SU-DHL-6 (cell line): Measurements from ENCODE around the gene APC.
"Not testable (repeated sequence)": the region's sequence is repeated elsewhere in the genome, so short reads cannot be mapped to it uniquely, and the experiment has no call there.

Experiments used
- H2AFZ ChIP-seq: fragments of 200-600 bp; sonication (generic); 2 replicates; pipeline ENCODE4 v1.6.1; 2014; ENCODE audit warnings: low read depth, mild to moderate bottlenecking, moderate library complexity, mixed read lengths, antibody characterized with exemption, low read length; ENCODE audit not compliant: severe bottlenecking
- H3F3A ChIP-seq: fragments of 200-600 bp; shearing (Covaris generic); 2 replicates; pipeline ENCODE4 v1.6.0; 2016; ENCODE audit warnings: antibody characterized with exemption, mild to moderate bottlenecking; ENCODE audit not compliant: insufficient read depth
- H3K27ac ChIP-seq: fragments of 200-600 bp; sonication (generic); 2 replicates; pipeline ENCODE4 v1.5.1; 2016; ENCODE audit warnings: low read depth, mild to moderate bottlenecking, low read length, moderate library complexity, mixed read lengths
- H3K27me3 ChIP-seq: fragments of 200-600 bp; sonication (generic), shearing (Covaris generic); 2 replicates; pipeline ENCODE4 v1.6.0; 2014; ENCODE audit warnings: mild to moderate bottlenecking, low read length
- H3K36me3 ChIP-seq: fragments of 200-600 bp; sonication (generic); 2 replicates; pipeline ENCODE4 v1.6.1; 2014; ENCODE audit warnings: mild to moderate bottlenecking, low read length, mixed read lengths
- H3K4me2 ChIP-seq: fragments of 300-600, 200-600 bp; shearing (Covaris generic), sonication (generic); 2 replicates; pipeline ENCODE4 v1.6.0; 2014; ENCODE audit warnings: low read length, low read depth, mild to moderate bottlenecking; ENCODE audit not compliant: poor library complexity, severe bottlenecking
- H3K4me3 ChIP-seq: fragments of 200-600 bp; sonication (generic); 2 replicates; pipeline ENCODE4 v1.5.1; 2014; ENCODE audit warnings: antibody characterized with exemption, low read length, mild to moderate bottlenecking, mixed read lengths; ENCODE audit not compliant: insufficient read depth, poor library complexity, severe bottlenecking
- H3K79me2 ChIP-seq: fragments of 200-600 bp; sonication (generic); 2 replicates; pipeline ENCODE4 v1.6.1; 2014; ENCODE audit warnings: mild to moderate bottlenecking, low read length, moderate library complexity; ENCODE audit not compliant: insufficient read depth
- H3K9ac ChIP-seq: fragments of 200-600 bp; sonication (generic); 2 replicates; pipeline ENCODE4 v1.7.0; 2014; ENCODE audit warnings: mild to moderate bottlenecking, low read length
- H3K9me2 ChIP-seq: fragments of 200-600 bp; sonication (generic); replicated peaks from 2 replicates; pipeline ENCODE4 v1.6.1; 2014; ENCODE audit warnings: low read length; ENCODE audit not compliant: insufficient read depth
- H3K9me3 ChIP-seq: fragments of 200-600 bp; sonication (generic); 2 replicates; pipeline ENCODE4 v1.6.1; 2014; ENCODE audit warnings: low read length, mixed read lengths; ENCODE audit not compliant: insufficient read depth
- H4K20me1 ChIP-seq: fragments of 200-600 bp; sonication (generic); 2 replicates; pipeline ENCODE4 v1.6.1; 2014; ENCODE audit warnings: low read depth, mild to moderate bottlenecking, antibody characterized with exemption, low read length, moderate library complexity, mixed read lengths
- EZH2phosphoT487 ChIP-seq: fragments of 200-600 bp; sonication (generic), shearing (Covaris generic); conservative IDR thresholded peaks from 2 replicates; pipeline ENCODE4 v1.6.1; 2018; ENCODE audit warnings: mild to moderate bottlenecking, antibody characterized with exemption, low read length, moderate library complexity, mixed read lengths
- TF ChIP-seq, protein P1 (sequence below): fragments of 200-600 bp; sonication (generic); IDR thresholded peaks from one replicate; pipeline ENCODE4 v1.5.1; 2017; ENCODE audit warnings: antibody characterized with exemption, mild to moderate bottlenecking, low read length, moderate library complexity; ENCODE audit not compliant: insufficient read depth, poor library complexity, severe bottlenecking

The APC gene

GRCh38 chr5:112854651-112855050 lies 117.0 kb downstream of the APC start:
- no peak overlapping the region for H3K27ac ChIP-seq
- H3K27me3 ChIP-seq: no peaks in the 10 kb centered on the region
- H3K36me3 ChIP-seq: no peaks in the 10 kb centered on the region
- H3K9me2 ChIP-seq: no peaks in the 10 kb centered on the region
- no peak overlapping the region for H3K4me2 ChIP-seq
- H3K9me3 ChIP-seq: no peaks in the 10 kb centered on the region
- no peaks in the 10 kb centered on the region; the same call in 1 of the 2 replicates for H3F3A ChIP-seq
- H3K9ac ChIP-seq: no peak overlapping the region
- no peak overlapping the region for H2AFZ ChIP-seq
- H3K4me3 ChIP-seq: no peak overlapping the region
- H4K20me1 ChIP-seq: no peaks in the 10 kb centered on the region
- no peaks in the 10 kb centered on the region for H3K79me2 ChIP-seq
- TF ChIP-seq, protein P1, sequence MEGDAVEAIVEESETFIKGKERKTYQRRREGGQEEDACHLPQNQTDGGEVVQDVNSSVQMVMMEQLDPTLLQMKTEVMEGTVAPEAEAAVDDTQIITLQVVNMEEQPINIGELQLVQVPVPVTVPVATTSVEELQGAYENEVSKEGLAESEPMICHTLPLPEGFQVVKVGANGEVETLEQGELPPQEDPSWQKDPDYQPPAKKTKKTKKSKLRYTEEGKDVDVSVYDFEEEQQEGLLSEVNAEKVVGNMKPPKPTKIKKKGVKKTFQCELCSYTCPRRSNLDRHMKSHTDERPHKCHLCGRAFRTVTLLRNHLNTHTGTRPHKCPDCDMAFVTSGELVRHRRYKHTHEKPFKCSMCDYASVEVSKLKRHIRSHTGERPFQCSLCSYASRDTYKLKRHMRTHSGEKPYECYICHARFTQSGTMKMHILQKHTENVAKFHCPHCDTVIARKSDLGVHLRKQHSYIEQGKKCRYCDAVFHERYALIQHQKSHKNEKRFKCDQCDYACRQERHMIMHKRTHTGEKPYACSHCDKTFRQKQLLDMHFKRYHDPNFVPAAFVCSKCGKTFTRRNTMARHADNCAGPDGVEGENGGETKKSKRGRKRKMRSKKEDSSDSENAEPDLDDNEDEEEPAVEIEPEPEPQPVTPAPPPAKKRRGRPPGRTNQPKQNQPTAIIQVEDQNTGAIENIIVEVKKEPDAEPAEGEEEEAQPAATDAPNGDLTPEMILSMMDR: no peak
- no peak for TF ChIP-seq EZH2phosphoT487

- H3K4me3 ChIP-seq: no peak overlapping the region
- H3K36me3 ChIP-seq: peaks cover 3% of the 10 kb centered on the region; the same call in 1 of the 2 replicates
- no peak overlapping the region for H3K4me2 ChIP-seq
- TF ChIP-seq, protein P1: no peak
- TF ChIP-seq EZH2phosphoT487: no peak
- no peak overlapping the region for H3K27ac ChIP-seq
- H3F3A ChIP-seq: no peaks in the 10 kb centered on the region; the same call in 1 of the 2 replicates
- no peaks in the 10 kb centered on the region for H3K9me2 ChIP-seq
- H3K9ac ChIP-seq: no peak overlapping the region
- H3K27me3 ChIP-seq: no peaks in the 10 kb centered on the region
- peaks cover 5% of the 10 kb centered on the region; the same call in 1 of the 2 replicates for H4K20me1 ChIP-seq
- peaks cover 18% of the 10 kb centered on the region for H3K79me2 ChIP-seq
- H3K9me3 ChIP-seq: no peaks in the 10 kb centered on the region
- H2AFZ ChIP-seq: no peak overlapping the region
These were observed 120.2 kb downstream of the APC start for GRCh38 chr5:112857866-112858265.

DNA sequence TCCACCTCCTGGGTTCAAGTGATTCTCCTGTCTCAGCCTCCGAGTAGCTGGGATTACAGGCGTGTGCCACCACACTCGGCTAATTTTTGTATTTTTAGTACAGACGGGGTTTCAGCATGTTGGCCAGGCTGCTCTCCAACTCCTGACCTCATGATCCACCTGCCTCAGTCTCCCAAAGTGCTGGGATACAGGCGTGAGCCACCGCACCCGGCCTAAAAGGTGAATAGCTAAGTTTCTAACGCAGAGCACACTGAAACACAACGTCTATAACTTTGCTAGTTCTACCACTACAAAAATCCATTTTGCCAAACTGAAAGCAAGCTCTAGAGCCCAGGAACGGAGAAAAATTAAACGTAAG lies 122.9 kb downstream of the APC start:
- peak overlapping the region; percentile 25; the same call in 1 of the 2 replicates for H3K27ac ChIP-seq
- H3K79me2 ChIP-seq: peaks cover 41% of the 10 kb centered on the region
- peak overlapping the region; percentile 99 for H3K4me3 ChIP-seq
- not testable (repeated sequence) for H3K27me3 ChIP-seq, H3K9me2 ChIP-seq, H4K20me1 ChIP-seq, H3K9me3 ChIP-seq, H3F3A ChIP-seq
- peak overlapping the region; percentile 91 for H3K9ac ChIP-seq
- H3K36me3 ChIP-seq: peaks cover 25% of the 10 kb centered on the region; the same call in 1 of the 2 replicates
- peak overlapping the region; percentile 96 for H2AFZ ChIP-seq
- peak overlapping the region; percentile 97 for H3K4me2 ChIP-seq

GRCh38 chr5:112860929-112861637 lies 123.4 kb downstream of the APC start, which contains the start of gene SRP19:
TSS of gene SRP19 (plus strand) at chr5:112861287. CDS start at chr5:112861377, 90 bp downstream.
- Histone ChIP-seq H4K20me1 (peaks cover 5% of the 10 kb centered on the region; the same call in 1 of the 2 replicates), H3K4me2 (peak within 1 kb of the TSS; percentile 97), H3K9me3 (no peaks in the 10 kb centered on the region), H3K36me3 (peaks cover 25% of the 10 kb centered on the region; the same call in 1 of the 2 replicates), H3K9me2 (no peaks in the 10 kb centered on the region), H3K4me3 (peak within 1 kb of the TSS; percentile 99), H3K9ac (peak within 1 kb of the TSS; percentile 91), H3K79me2 (peaks cover 41% of the 10 kb centered on the region), H3K27me3 (no peaks in the 10 kb centered on the region), H3F3A (no peaks in the 10 kb centered on the region; the same call in 1 of the 2 replicates), H2AFZ (peak within 1 kb of the TSS; percentile 96), H3K27ac (peak within 1 kb of the TSS; percentile 41)
- TF ChIP-seq, protein P1: no peak
- TF ChIP-seq EZH2phosphoT487: no peak
